Renal cortex interstitium (tissue), 11 donors: Measurements from ENCODE around the gene NRCAM. TPM values are rescaled to one million over a fixed set of nuclear protein-coding genes. Genes with fewer than 3 reads are reported as not detected.

Experiments used
- DNase-seq, 11 donors: peaks; one replicate each; pipeline ENCODE4 v3.0.0-alpha.2; 2013; ENCODE audit warnings: low read depth in 9 of 11, low spot score in 4 of 11; ENCODE audit errors: extremely low read depth in 1 of 11
- polyA plus RNA-seq, 3 donors: library from polyadenylated mRNA; unstranded; fragments of 120-200 nt; gene quantifications; one replicate each; pipeline ENCODE4 v1.2.1, GENCODE V29; 2013; ENCODE audit not compliant: insufficient read length in 3 of 3

The NRCAM gene
- polyA plus RNA-seq, 3 donors, result 17.3 to 22.9 (median 20.0) TPM

DNA sequence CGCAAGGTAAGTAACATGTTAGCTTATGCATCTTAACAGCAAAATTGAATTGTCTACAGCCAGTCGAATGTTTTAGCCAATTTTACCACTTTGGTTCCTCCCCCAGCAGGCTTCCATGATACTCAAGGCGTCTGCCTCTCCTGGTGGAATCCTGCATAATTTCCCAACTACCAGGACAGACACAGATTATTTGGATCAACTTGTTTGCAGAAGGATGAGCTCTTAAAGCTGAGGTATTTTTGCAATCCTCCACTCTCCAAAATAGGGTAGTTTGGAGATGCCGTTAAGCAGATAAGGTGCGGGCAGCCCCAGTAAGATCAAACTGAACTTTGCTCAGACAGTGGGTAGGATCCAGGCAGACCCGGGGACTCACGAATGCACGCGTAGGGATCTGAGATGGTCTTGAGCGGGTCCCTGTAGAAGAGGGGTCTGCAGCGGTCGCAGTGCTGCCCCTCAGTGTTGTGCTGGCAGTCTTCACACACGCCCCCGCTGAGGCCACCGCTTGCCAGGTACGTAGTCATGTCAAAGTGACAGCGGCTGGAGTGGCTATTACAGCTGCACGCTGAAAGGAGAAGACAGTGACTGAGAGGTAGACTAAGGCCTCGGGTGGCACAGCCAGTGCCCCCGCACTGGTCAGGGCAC, 353.4 kb downstream of the NRCAM start:
- DNase-seq, result no peak

DNA sequence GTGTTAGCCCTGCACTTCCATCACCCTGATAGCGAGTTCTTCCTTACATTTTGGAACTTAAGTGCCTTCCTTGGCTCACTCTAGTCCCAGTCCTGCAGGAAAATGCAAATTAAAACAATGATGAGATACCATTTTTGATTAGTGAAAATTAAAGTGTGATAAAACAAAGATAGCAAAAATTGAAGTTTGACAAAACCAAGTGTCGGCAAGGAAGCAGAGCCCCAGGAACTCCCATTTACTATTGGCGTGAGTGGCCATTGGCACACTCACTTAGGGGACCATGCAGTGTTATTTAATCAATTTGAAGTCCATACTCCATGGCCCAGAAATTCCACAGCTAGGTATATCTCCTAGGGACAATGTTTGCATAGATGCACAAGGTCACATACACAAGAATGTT, 354.5 kb downstream of the NRCAM start:
- DNase-seq, result no peak

DNA sequence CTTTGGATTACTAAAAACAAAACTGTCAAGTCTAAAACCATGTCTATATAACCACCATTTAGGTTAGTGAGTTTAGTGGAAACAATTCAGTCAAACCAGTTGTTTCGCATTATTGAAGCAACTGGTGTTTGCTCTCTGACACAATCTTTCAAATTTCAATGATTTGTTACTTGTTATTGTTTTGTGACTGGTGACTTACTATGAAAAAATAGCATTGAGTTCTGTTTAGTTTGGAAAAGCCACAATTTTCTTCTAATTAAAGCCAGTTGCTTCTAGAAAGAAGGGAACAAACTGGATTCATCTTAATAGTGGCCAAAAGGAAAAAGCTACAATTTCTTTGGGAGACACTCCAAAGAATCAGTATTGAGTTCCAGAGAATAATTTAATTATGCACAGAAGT, 356.5 kb downstream of the NRCAM start:
- DNase-seq, result peak in 1 of 11 donors; percentile 46

DNA sequence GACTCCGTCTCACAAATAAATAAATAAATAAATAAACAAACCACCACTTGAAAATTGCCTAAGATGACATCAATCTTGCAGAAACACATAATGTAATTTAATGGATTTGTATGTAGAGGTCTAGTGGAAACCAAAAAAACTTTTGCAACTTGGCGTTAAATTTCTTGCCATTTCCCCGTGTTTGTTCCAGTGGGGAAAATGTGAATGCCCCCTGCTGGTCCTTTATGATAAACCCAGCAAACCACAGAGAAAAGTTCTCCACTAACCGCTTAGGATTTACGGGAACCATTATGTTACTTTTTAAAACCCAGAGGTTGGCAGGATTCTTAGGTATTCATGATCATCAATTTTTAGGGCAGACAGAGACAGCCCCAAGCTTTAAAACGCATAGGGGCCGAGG, 358.5 kb downstream of the NRCAM start:
- no peak for DNase-seq

Other genes starting within 250 kb of the NRCAM start
- gene PNPLA8, start 69.7 kb upstream of the NRCAM start, polyA plus RNA-seq, result 10 to 100 TPM; 36.3 to 41.2 (median 37.4) TPM
- gene THAP5, start 113.3 kb upstream of the NRCAM start, polyA plus RNA-seq, result 10 to 100 TPM; 34.9 to 43.3 (median 42.5) TPM
- gene DNAJB9, start 113.4 kb upstream of the NRCAM start, polyA plus RNA-seq, result 10 to 100 TPM; 41.1 to 46.6 (median 42.7) TPM